ENCODE data around the gene CCL27.

CCL27 gene

GRCh38 chr9:34624475-34625185 lies 37.8 kb downstream of the CCL27 start:
- H3K4me3 ChIP-seq (ENCODE audit: low read depth, low read length) = no peak overlapping the region

DNA sequence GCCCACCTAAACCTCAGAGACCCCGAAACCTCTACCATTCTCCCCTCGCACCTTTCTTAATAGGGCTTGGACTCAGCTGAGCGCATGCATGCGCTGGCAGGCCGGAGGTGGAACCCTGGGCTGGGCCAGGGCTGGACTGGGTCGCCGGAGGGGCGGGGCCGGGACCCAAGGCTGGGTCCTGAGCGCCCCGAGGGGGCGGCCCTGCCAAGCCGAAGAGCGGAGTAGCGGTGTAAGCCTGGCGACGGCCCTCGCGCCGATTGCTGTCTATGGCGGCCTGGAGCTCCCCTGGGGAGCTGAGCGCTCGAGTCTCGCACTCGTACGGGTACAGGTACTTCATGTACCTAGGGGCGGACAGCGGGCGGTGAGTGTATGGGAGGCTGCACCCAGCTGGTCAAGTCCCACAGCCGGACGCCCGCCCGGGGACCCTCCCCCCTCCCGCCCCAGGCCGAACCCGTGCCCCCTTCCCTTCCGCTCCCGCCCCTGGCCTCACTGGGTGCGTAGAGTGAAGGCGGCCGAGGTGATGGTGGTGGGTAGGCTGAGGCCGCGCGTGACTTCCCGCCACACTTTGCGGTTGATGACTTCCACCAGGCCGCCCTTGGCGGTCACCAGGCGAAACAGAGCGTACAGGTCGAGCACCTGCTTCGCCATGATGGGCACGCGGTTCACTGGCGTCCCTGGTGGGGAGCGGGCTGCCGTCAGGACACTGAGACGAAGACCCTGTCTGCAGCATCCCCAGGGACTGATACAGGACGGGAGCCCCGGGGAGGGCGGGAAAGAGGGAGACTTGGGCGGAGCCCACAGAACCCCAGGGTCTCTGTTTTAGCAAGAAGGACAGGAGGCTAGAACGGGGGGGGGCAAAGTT lies 38.9 kb downstream of the CCL27 start:
- no peaks in the 10 kb centered on the region; the same call in none of the 2 replicates for H3K4me1 ChIP-seq
- H3K36me3 ChIP-seq = no peaks in the 10 kb centered on the region
- no peak for DNase-seq
- no peaks in the 10 kb centered on the region for H3K9me3 ChIP-seq
- no peak for TF ChIP-seq CTCF (IDR thresholded peaks at IDR 0.05; ENCODE audit: low read depth, low read length)
- no peak overlapping the region for H3K4me3 ChIP-seq (ENCODE audit: low read depth, low read length)
- H3K27me3 ChIP-seq = peaks cover 25% of the 10 kb centered on the region

More at GRCh38 chr9:34624475-34625185, 37.8 kb downstream of the CCL27 start:
- Histone ChIP-seq H3K4me1 (no peaks in the 10 kb centered on the region; the same call in none of the 2 replicates), H3K27me3 (peaks cover 35% of the 10 kb centered on the region), H3K36me3 (no peaks in the 10 kb centered on the region), H3K9me3 (no peaks in the 10 kb centered on the region)
- no peak for DNase-seq
- TF ChIP-seq CTCF (IDR thresholded peaks at IDR 0.05; ENCODE audit: low read depth, low read length) = no peak

DNA sequence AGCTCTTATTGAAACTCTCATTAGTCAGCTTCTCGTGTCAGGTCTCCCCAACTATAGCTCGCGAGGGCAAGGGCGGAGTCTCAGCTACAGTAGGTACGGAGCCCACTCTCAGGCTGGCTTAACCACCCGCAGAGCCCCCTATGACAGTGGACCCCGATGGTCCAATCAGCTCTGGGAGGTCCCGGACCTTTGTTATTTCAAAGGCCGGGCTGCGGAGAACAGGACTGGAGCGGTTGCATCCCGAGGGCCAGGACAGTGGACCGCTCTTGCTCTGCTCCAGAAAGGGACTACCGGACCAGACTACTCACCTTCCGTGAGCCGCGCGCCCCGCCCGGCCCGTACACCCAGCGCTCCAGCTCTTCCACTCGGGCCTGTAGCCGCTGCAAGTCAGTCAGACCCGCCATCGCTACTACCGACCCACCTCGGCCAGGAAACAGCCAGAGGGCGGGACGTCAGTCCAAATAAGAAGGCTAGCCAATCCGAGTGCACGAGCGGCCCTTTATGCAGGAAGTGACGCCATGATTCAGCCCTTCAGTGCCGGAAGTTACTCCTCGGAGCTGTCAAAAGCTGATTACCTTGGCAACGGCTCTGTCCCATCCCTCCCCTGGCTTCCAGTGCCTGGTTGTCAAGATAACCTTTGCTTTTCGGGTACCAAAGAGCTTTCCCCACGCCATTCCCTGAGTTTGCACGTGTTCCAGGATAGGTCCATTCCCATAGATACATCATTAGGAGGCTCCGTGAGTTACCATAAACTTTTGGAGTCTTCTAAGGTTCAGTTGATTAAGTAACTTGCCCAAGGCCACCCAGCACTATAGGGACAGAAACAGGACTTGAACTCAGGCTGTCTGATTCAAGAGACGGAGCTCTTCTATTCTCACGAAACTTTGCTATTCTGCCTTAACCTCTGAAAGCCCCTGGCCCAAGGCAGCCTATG lies 42.1 kb downstream of the CCL27 start, which contains the start of gene DCTN3:
TSS of gene DCTN3 (minus strand) at position 435 of the 934 bp plus-strand sequence. CDS start at position 404, 31 bp downstream.
- Histone ChIP-seq H3K9me3 (no peaks in the 10 kb centered on the region), H3K4me1 (no peaks in the 10 kb centered on the region; the same call in 1 of the 2 replicates), H3K36me3 (0 out of 2 replicates have a peak, but pooled peaks cover 3% of the 10 kb centered on the region), H3K27me3 (no peaks in the 10 kb centered on the region), H3K4me3 (ENCODE audit: low read depth, low read length) (peak within 1 kb of the TSS; percentile 96)
- DNase-seq = peak; percentile 94
- no peak for TF ChIP-seq CTCF (IDR thresholded peaks at IDR 0.05; ENCODE audit: low read depth, low read length)

DNA sequence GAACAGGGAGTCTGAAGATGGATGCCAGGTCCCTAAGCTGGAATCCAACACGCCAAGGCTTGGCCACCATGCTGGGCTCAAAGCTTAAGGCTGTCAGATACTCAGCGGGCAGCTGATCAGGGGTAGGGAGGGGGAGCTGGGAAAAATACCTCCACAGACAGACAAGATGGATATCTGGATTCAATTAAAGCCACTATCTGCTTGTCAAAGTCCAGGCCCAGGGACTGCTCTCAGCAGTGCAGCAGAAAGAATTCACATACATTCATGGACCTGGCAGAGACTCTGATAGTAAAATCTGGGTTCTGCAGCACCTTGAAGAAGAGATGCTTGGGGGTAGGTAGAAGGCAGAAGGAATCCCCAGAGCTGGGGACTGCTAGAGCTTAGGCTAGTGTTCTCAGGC lies 47.3 kb downstream of the CCL27 start:
- no peak for TF ChIP-seq CTCF (IDR thresholded peaks at IDR 0.05; ENCODE audit: low read depth, low read length)

GRCh38 chr9:34612788-34613390 lies 49.6 kb downstream of the CCL27 start:
- Histone ChIP-seq H3K27me3 (no peaks in the 10 kb centered on the region), H3K4me3 (ENCODE audit: low read depth, low read length) (peak overlapping the region; percentile 88), H3K9me3 (no peaks in the 10 kb centered on the region), H3K4me1 (no peaks in the 10 kb centered on the region; the same call in 1 of the 2 replicates), H3K36me3 (0 out of 2 replicates have a peak, but pooled peaks cover 3% of the 10 kb centered on the region)
- TF ChIP-seq CTCF (IDR thresholded peaks at IDR 0.05; ENCODE audit: low read depth, low read length) = peak; percentile 92
- DNase-seq = peak; percentile 86

More for the DNA sequence above, 47.3 kb downstream of the CCL27 start:
- no peaks in the 10 kb centered on the region for H3K27me3 ChIP-seq
- no peaks in the 10 kb centered on the region; the same call in 1 of the 2 replicates for H3K4me1 ChIP-seq
- 0 out of 2 replicates have a peak, but pooled peaks cover 3% of the 10 kb centered on the region for H3K36me3 ChIP-seq
- DNase-seq = no peak
- H3K9me3 ChIP-seq = no peaks in the 10 kb centered on the region
- no peak overlapping the region for H3K4me3 ChIP-seq (ENCODE audit: low read depth, low read length)

Data from BE2C (cell line).